ENCODE data around the gene ZSCAN5B. TPM values are rescaled to one million over a fixed set of nuclear protein-coding genes. Genes with fewer than 3 reads are reported as not detected.
"Not testable (repeated sequence)": the region's sequence is repeated elsewhere in the genome, so short reads cannot be mapped to it uniquely, and the experiment has no call there.

Gene ZSCAN5B
- total RNA-seq, 1 donor from 2014 or later = not detected

DNA sequence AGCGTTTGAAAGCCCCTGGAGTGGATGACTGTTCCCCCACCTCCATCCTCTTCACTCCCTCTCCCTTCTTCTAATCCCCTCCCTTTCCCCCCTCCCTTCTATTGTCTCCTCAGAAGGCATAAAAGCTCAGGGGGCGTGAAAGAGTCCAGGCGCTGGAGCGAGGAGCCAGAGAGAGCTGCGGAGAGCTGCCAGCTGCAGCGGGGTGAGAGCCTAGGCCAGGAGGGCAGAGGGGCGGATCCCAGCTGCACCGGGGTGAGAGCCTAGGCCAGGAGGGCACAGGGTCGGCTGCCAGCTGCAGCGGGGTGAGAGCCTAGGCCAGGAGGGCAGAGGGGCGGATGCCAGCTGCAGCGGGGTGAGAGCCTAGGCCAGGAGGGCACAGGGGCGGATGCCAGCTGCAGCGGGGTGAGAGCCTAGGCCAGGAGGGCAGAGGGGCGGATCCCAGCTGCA lies 21.7 kb downstream of the ZSCAN5B start, which contains the start of gene GALP:
Gene GALP (plus strand): TSS at position 148 of the 447 bp plus-strand sequence. CDS start 1,101 bp downstream, outside the sequence.
- DNase-seq = not testable (repeated sequence)

DNA sequence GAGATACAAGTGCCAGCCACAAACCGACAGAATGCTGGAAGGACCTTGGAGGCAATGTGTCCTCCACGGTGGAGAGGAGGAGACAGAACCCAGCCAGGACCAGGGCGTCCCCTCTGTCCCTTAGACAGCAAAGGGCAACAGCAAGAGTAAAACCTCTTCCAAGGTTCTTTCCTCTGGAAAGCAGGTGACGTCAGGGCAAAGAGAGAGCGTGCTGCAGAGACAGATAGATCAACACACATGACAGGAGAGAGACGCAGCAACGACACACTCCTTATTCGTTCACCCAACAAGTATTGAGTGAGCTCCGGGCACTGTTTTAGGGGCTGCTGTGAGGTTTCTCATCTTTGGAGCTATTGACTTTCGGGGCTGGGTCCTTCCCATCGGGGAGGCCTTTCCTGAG lies 23.0 kb downstream of the ZSCAN5B start:
- DNase-seq = no peak

DNA sequence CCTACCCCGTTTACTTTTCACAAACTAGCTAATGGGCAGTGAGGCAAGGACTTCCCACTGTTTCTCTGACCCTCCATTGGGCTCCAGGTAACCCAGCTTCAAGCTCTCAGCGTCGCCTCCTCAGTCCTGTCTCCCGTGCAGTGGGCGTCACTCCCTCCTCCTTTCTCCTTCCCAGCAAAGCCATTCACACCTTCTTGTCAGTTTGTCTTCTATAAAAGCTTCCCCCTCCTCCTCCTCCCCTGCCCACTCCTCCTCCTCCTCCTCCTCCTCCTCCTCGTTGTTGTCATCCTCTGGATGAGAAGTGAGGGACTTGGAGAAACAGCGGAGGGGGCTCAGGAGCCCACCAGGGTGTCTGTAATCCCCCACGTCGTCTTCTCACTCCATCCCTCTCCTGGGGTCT lies 23.5 kb downstream of the ZSCAN5B start:
- no peak for DNase-seq

DNA sequence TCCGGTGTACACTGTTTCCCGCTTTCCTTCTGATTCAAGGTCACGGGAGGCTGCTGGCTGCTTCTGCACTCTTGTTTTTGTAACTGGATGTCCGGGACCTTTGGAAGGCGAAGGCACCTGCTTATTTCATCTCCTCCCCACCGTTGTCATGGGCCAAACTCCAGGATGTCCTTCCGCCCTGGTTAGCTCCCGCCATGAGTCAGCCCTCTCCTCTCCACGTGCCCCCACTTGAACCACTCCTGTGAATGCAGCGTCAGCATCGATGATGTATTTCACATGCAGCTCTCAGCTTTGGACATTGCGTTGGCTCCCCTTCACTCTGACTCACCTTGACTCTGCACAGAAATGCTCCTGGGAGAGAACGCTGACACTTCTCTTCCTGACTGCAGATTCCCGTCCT lies 27.3 kb downstream of the ZSCAN5B start:
- no peak for DNase-seq

DNA sequence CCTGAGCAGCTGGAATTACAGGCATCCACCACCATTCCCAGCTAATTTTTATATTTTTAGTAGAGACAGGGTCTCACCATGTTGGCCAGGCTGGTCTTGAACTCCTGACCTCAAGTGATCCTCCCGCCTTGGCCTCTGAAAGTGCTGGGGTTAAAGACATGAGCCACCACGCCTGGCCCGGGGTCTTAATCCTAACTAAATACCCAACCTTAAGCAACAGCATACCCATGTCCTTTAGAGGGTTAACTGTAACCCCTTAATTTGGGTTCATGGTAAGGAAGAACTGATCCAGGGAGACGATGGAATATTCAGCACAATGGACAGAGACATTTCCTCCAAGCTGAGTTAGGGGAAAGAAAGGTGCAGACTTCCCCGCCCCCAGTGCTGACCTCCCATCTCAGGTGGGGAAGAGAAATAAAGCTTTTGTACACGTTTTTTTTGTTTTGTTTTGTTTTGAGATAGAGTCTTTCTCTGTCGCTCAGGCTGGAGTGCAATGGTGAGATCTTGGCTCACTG lies 30.5 kb downstream of the ZSCAN5B start:
- DNase-seq = no peak

GRCh38 chr19:56163097-56163496 lies 34.5 kb downstream of the ZSCAN5B start:
- DNase-seq = no peak

DNA sequence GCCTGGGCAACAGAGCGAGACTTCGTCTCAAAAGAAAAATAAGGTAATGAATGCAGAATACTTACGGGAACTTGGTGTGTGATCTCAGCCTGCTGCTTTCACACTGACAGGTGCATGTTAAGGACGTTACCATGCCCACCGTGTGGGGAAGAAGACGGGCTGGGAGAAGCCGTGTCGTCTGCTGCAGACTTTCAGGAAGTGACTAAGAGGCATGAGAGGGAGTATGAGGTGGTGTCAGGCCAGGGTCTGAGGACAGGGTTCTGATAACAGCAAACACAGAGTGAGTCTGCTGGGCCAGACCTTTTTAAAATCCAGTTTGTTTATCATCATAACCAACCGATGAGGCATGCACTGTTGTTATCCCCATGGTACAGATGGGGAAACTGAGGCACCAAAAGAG lies 35.3 kb downstream of the ZSCAN5B start:
- DNase-seq = no peak

DNA sequence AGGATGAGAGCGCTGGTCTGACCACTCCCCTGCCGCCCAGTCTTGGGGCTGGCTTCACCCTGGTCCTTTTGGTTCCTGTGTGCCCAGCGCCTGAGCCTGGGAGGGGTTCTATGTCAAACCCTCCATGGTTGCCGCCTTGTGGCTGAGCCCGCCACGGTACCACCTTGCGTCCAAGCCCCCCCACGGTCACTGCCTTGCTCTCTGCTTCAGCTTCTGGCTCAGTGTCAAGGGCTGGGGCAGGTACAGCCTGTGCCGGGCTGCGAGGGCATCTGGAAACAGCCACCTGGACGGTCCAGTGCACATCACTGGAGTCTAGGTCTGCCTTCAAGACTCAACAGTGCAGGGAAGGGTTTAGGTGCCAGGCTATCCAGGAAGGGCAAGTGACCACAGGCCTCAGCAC lies 36.0 kb downstream of the ZSCAN5B start:
- no peak for DNase-seq

DNA sequence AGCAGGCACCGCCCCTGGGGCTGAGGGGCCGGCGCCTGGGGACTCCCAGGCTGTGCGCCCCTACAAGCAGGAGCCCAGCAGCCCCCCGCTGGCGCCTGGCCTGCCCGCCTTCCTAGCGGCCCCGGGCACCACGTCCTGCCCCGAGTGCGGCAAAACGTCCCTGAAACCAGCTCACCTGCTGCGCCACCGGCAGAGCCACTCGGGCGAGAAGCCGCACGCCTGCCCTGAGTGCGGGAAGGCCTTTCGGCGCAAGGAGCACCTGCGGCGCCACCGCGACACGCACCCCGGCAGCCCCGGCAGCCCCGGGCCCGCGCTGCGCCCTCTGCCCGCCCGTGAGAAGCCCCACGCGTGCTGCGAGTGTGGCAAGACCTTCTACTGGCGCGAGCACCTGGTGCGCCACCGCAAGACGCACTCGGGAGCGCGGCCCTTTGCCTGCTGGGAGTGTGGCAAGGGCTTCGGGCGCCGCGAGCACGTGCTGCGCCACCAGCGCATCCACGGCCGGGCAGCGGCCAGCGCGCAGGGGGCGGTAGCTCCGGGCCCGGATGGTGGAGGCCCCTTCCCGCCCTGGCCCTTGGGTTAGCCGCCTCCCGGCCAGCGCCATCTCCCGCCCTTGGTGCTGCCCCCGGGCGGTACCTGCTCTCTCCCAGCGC lies 37.8 kb downstream of the ZSCAN5B start:
- DNase-seq = no peak

DNA sequence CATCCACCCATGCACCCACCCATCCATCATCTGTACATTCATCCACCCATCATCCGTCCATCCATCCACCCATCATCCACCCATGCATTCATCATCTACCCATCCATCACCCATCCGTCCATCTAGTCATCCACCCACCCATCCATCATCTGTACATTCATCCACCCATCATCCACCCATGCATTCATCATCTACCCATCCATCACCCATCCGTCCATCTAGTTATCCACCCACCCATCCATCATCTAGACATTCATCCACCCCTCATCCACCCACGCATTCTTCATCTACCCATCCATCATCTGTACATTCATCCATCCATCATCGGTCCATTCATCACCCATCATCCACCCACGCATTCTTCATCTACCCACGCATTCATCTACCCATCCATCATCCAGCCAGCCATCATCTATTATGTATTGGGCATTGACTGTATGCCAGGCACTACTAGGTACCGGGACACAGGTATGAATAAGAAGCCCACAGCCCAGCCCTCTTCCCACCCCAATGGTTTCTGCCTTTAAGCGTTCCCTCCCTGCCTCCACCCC lies 38.5 kb downstream of the ZSCAN5B start:
- DNase-seq = no peak

GRCh38 chr19:56158170-56158757 lies 39.3 kb downstream of the ZSCAN5B start:
- DNase-seq = no peak

DNA sequence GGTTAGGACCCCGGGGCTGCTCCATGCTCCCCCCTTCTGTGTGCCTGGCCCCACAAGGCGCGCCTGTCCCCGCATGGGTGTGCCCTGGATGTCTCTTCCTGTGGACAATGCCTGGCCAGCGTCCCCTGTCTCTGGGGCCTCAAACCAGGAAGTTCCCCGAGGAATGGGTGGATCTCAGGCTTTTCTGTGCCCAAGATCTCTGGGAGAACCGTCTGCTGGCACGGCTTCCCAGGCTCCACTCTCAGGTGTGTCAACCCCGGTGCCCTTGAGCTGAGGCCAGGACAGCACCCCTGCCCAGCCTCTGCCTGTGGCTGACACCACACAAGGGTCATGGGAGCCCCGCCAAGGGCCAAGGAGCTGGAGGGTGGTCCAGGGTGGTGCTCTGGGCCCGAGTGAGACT lies 40.8 kb downstream of the ZSCAN5B start:
- DNase-seq = no peak

DNA sequence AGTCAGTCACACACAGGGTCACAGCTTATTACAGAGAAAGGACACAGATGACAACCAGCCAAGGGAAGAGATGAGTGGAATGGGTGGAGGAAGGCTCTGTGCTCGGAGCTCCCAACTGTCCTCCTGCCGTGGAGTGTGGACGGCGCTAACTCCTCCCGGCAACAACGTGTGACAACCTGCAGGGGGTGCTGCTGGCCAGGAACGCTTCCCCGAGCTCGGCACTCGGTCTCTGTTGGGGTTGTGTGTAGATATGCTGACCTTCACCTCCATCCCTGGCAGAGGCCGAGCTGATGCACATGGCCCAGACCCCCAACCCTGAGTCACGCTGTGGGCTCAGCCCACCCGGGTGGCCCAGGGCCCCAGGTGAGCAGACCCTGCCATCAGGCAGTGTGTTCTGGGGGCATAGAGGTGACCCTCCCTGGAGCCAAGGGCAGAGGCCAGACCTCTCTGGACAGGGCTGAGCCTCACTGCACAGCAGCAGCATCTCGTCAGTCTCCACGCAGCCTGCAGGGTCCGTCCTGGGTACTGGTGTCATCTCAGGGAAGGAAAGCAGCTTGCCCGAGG lies 42.4 kb downstream of the ZSCAN5B start:
- no peak for DNase-seq

DNA sequence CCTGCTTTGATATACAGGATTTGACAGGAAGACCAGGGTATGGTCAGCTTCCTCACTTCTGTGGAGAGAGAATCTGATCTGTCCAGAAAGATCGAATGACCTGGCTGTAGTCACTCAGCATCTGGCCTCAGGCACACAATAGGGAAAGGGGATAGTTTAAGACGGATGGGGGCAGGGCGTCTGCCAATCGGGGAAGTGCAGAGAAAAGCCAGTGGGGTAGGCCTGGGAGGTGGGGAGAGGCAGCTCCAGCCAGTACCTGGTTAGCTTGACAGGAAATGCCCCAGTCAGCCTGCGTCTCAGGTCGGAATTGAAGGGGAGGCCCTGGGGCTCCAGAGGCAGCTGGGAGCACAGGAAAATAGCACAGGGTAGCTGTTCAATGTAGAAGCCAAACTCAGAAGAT lies 44.1 kb downstream of the ZSCAN5B start:
- DNase-seq = no peak

GRCh38 chr19:56152644-56153043 lies 44.9 kb downstream of the ZSCAN5B start:
- DNase-seq = no peak

- DNase-seq = no peak
Observed at GRCh38 chr19:56150358-56150757, 47.2 kb downstream of the ZSCAN5B start.

- no peak for DNase-seq
Observed at GRCh38 chr19:56149656-56150038, 47.9 kb downstream of the ZSCAN5B start.

DNA sequence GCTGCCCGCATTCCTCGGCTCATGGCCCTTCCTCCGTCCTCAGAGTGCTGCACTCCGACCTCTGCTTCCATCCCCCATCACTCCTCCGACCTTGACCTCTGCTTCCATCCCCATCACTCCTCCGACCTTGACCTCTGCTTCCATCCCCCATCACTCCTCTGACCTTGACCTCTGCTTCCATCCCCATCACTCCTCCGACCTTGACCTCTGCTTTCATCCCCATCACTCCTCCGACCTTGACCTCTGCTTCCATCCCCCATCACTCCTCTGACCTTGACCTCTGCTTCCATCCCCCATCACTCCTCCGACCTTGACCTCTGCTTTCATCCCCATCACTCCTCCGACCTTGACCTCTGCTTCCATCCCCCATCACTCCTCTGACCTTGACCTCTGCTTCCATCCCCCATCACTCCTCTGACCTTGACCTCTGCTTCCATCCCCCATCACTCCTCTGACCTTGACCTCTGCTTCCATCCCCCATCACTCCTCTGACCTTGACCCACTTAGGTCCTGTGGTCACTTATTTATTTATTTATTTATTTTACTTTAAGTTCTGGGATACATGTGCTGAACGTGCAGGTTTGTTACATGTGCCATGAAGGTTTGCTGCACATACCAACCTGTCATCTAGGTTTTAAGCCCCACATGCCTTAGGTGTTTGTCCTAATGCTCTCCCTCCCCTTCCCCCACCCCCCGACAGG lies 48.5 kb downstream of the ZSCAN5B start:
- not testable (repeated sequence) for DNase-seq

DNA sequence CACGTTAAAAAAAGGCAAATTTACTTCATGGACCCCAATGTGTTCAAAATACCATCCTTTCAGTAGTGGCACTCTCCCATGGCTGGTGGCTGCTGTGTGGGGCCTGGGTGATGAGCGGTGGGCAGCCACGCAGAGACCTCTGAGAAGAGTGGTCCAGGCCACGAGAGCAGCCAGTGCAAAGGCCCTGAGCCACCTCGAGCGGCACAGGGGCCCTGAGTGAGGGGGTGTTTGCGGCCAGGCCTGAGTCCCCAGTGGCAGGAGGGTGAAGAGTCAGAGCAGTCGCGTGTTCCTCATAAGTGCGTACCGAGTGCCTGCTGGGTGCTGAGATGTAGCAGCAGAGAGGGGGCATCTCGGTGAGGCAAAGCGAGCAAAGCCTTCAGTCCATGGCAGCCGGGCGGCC lies 49.5 kb downstream of the ZSCAN5B start:
- DNase-seq = no peak

- no peak for DNase-seq
Observed at GRCh38 chr19:56147307-56147706, 50.3 kb downstream of the ZSCAN5B start.

DNA sequence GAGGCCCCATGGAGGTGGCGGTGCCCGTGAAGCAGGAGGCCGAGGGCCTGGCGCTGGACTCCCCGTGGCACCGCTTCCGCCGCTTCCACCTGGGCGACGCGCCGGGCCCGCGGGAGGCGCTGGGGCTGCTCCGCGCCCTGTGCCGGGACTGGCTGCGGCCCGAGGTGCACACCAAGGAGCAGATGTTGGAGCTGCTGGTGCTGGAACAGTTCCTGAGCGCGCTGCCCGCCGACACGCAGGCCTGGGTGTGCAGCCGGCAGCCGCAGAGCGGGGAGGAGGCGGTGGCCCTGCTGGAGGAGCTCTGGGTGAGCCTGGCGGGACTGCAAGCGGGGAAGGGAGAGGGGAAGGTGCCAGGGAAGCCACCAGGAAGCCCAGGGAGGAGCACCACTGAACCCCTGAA lies 50.7 kb downstream of the ZSCAN5B start:
- no peak for DNase-seq

GRCh38 chr19:56145698-56146097 lies 51.9 kb downstream of the ZSCAN5B start:
- no peak for DNase-seq

DNA sequence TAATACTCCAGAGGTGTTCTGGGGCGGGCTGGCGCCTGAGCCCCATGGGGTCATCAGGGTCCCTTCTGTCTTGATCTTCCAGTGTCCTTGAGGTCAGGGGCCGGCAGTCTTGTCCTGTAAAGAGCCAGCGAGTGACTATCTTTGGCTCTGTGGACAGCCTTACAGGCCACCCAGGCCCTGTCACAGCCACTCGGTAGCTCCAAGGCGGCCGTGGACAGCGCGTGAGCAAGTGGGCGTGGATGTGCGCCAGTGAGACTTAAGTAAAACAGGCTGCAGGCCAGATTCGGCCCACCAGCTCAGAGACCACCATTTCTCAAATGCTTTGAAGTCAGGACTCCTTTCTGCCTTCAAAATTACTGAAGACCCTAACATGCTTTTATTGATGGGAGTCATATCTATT lies 52.8 kb downstream of the ZSCAN5B start:
- no peak for DNase-seq

Measured in skin of body (tissue), 2 donors.